Transverse colon (tissue), 4 donors: ENCODE results near the gene SEMA4G. TPM values are rescaled to one million over a fixed set of nuclear protein-coding genes. Genes with fewer than 3 reads are reported as not detected.

Experiments
- DNase-seq: peaks from one replicate; pipeline ENCODE4 v3.0.0-alpha.2; 2019
- H3K27ac ChIP-seq, 4 donors: fragments of 200-600 bp; sonication (generic); 2 replicates each; pipeline ENCODE4 v1.5.1; 2016 to 2018; ENCODE audit warnings: inconsistent platforms in 4 of 4
- H3K27me3 ChIP-seq: fragments of 200-600 bp; sonication (generic); 2 replicates; pipeline ENCODE4 v1.5.1; 2017; ENCODE audit warnings: inconsistent platforms
- H3K36me3 ChIP-seq, 4 donors: fragments of 200-600 bp; sonication (generic); 2 replicates each; pipeline ENCODE4 v1.5.1; 2017 to 2019; ENCODE audit warnings: inconsistent platforms in 4 of 4
- H3K4me1 ChIP-seq, 4 donors: fragments of 200-600 bp; sonication (generic); 2 replicates each; pipeline ENCODE4 v1.5.1; 2017 to 2020; ENCODE audit warnings: inconsistent platforms in 4 of 4
- H3K4me3 ChIP-seq, 4 donors: fragments of 200-600 bp; sonication (generic); 1 replicate in 1 of 4; 2 replicates in 3 of 4; pipeline versions ENCODE4 v1.5.1 to v1.6.1; 2017 to 2019; ENCODE audit warnings: inconsistent platforms in 4 of 4
- H3K9me3 ChIP-seq, 2 donors: fragments of 200-600 bp; sonication (generic); 2 replicates each; pipeline ENCODE4 v1.5.1; 2017 to 2019; ENCODE audit warnings: inconsistent platforms in 2 of 2
- EP300 ChIP-seq: sonication (generic); formaldehyde crosslinking; IDR thresholded peaks from one replicate; pipeline ENCODE4 v1.6.1; 2017; ENCODE audit warnings: antibody characterized with exemption, low read depth
- POLR2A ChIP-seq: fragments of 450-650 bp; IDR thresholded peaks from one replicate; pipeline ENCODE4 v1.6.1; 2016; ENCODE audit warnings: antibody characterized with exemption, mild to moderate bottlenecking, moderate library complexity
- POLR2AphosphoS5 ChIP-seq, 3 donors: sonication (generic); formaldehyde crosslinking; IDR thresholded peaks; one replicate each; pipeline ENCODE4 v1.6.1; 2016; ENCODE audit warnings: antibody characterized with exemption in 3 of 3
- WGBS, 2 donors: methylation state at CpG; one replicate each; pipeline ENCODE4 v1.1.5; 2018; ENCODE audit warnings: low coverage in 1 of 2; 5-methylcytosine and 5-hydroxymethylcytosine counted together
- in situ Hi-C, 4 donors: fragments of 200-750 bp; cut with MboI; loops; one replicate each; pipeline versions ENCODE4 v1.15.0 to v1.15.1; 2017; ENCODE audit warnings: low sequenced_read_pairs in 3 of 4, low pct_ligation_motif_present in 1 of 4, low pct_unique_long_range_greater_than_20kb in 1 of 4
- intact Hi-C: fragments of 100-400 bp; cut with DNase I; formaldehyde crosslinking; loops from one replicate; pipeline ENCODE4 v1.15.1; 2023; ENCODE audit warnings: low total_unique reads
- small RNA-seq, 4 donors: library from RNA; depleted of rRNA; stranded (forward); fragments of <200 nt; gene quantifications; one replicate each; pipeline ENCODE3, GENCODE V24; 2016
- total RNA-seq, 4 donors: library from RNA; depleted of rRNA; stranded (reverse); fragments of >200 nt; gene quantifications; one replicate each; pipeline ENCODE4 v1.1.0, GENCODE V29; 2016
- TF ChIP-seq, protein P1 (sequence below), 5 experiments: fragments of 200-600 bp in 3 of 5; fragments of 450-650 bp in 2 of 5; sonication (generic) in 3 of 5; IDR thresholded peaks; 1 replicate in 2 of 5; 2 replicates in 3 of 5; pipeline ENCODE4 v1.5.1; 2016 to 2017; ENCODE audit warnings: antibody characterized with exemption in 5 of 5, inconsistent platforms in 3 of 5, mild to moderate bottlenecking in 2 of 5, moderate library complexity in 1 of 5

Gene SEMA4G
- total RNA-seq, 4 donors from 2014 or later, result 94.0 to 221 (median 121) TPM

DNA sequence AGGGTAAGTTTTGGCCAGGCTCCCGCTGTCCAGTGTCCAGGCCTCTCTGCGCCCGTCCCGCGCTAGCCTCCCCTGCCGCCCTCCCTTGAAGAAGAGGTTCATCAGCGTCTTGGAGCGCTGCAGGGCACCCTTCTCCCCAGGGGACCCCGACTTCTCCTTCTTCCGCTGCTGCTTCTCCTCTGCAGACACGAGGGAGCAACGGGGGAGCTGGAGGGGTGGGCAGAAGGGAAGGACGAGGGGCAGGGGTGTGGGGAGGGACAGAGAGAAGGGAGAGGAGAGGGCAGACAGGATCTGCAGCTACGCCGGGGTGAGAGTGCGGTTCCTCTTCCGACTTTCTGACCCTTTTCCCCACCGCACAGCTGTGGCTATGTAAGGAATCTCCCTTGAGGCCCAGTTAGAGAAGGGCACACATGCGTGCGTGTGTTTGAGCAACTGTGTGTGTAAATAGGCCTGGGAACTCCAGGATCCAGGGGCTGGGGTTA is 48.9 kb downstream of the SEMA4G start:
- H3K27ac ChIP-seq, result no peak overlapping the region
- TF ChIP-seq POLR2AphosphoS5 (IDR thresholded peaks at IDR 0.05), result no peak
- TF ChIP-seq POLR2A, result no peak
- no peak for TF ChIP-seq EP300
- TF ChIP-seq, protein P1, sequence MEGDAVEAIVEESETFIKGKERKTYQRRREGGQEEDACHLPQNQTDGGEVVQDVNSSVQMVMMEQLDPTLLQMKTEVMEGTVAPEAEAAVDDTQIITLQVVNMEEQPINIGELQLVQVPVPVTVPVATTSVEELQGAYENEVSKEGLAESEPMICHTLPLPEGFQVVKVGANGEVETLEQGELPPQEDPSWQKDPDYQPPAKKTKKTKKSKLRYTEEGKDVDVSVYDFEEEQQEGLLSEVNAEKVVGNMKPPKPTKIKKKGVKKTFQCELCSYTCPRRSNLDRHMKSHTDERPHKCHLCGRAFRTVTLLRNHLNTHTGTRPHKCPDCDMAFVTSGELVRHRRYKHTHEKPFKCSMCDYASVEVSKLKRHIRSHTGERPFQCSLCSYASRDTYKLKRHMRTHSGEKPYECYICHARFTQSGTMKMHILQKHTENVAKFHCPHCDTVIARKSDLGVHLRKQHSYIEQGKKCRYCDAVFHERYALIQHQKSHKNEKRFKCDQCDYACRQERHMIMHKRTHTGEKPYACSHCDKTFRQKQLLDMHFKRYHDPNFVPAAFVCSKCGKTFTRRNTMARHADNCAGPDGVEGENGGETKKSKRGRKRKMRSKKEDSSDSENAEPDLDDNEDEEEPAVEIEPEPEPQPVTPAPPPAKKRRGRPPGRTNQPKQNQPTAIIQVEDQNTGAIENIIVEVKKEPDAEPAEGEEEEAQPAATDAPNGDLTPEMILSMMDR (IDR thresholded peaks at IDR 0.05), result no peak
- 55% methylated on average over 7 to 20 of the region's 20 CpGs for WGBS, 2 donors
- no peaks in the 10 kb centered on the region for H3K9me3 ChIP-seq
- no peak overlapping the region for H3K4me3 ChIP-seq
- no peak for DNase-seq
- intact Hi-C loops (loop anchor here (5.0 to 10.0 kb wide), 2 partner anchors 53 to 289 kb away; partner anchors contain the start of gene SEMA4G), in situ Hi-C loops (no loop called here)
- peaks cover 27% of the 10 kb centered on the region for H3K27me3 ChIP-seq
- peaks cover 0 to 17% (median 8%) of the 10 kb centered on the region in 4 donors for H3K4me1 ChIP-seq
- no peaks in the 10 kb centered on the region for H3K36me3 ChIP-seq

DNA sequence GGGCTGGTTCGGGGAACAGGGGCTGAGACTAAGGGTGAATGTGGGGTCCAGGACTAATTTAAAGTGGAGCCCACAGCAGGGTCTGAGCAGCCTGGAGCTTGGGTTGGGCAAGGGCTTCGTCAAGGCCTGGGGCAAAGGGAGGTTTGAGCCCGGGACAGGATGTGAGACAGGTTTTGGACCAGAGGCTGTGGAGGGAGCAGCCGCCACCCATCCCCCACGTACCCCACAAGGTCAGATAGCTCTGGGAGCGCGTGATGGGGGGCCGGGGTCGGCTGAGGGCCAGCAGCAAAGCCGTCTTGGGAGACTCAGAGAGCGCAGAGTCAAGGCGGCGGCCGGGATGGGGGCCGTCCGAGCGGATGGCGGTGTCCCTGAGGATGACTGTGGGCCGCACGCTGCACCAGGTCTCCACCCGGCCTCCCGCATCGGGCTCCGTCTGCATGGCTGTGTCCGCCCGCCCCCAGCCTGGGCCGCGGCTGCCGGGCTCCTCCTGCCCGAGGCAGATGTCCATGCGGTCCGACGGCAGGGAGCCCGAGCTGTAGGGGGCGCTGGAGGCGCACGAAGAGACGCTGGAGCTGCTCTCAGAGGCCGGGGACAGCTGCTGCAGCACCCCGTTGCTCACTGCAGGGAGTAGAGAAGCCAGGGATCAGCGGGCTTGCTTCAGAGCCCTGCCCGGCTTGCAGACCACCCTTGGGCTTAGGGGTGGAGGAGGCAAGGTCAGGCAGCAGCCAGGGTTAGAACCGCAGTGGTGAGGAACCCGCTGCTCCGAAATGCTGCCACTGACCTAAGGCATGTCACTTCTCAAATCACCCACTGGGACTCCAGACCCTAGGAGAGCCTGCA is 49.5 kb downstream of the SEMA4G start:
- no peaks in the 10 kb centered on the region for H3K36me3 ChIP-seq
- no peak overlapping the region for H3K4me3 ChIP-seq
- DNase-seq, result peak; percentile 88
- intact Hi-C loops, result loop anchor here (5.0 to 10.0 kb wide), 2 partner anchors 54 to 288 kb away; partner anchors contain the start of gene SEMA4G
- H3K9me3 ChIP-seq, result no peaks in the 10 kb centered on the region
- peaks cover 0 to 13% (median 5%) of the 10 kb centered on the region in 4 donors for H3K4me1 ChIP-seq
- H3K27ac ChIP-seq, result no peak overlapping the region
- peaks cover 27% of the 10 kb centered on the region for H3K27me3 ChIP-seq
- in situ Hi-C loops, result no loop called here
- 24% methylated on average over 45 of the region's 45 CpGs; no CpG with 5 or more reads in 1 of the 2 donors for WGBS, 2 donors
- no peak for TF ChIP-seq POLR2AphosphoS5 (IDR thresholded peaks at IDR 0.05)
- TF ChIP-seq, protein P1 (IDR thresholded peaks at IDR 0.05), result peak; percentile 58 to 79 (median 68)

Small RNA genes within 50 kb of the gene (small RNA-seq; reads per million reads assigned to genes)
- 0 reads per million in 4 donors for gene MIR608

Other genes starting within 250 kb of the SEMA4G start
- not detected for gene PAX2, start 223.9 kb upstream of the SEMA4G start, total RNA-seq
- gene SLF2, start 56.5 kb upstream of the SEMA4G start, total RNA-seq, result 10 to 100 TPM; 25.4 to 55.1 (median 33.1) TPM
- gene MRPL43, start 18.0 kb downstream of the SEMA4G start, total RNA-seq, result 100 to 1,000 TPM in 1 of 4 donors, 10 to 100 TPM in 3; 32.5 to 104 (median 77.1) TPM
- gene TWNK, start 18.0 kb downstream of the SEMA4G start, total RNA-seq, result 10 to 100 TPM in 1 of 4 donors, 1 to 10 TPM in 3; 1.1 to 12.7 (median 3.3) TPM
- 10 to 100 TPM; 41.8 to 86.8 (median 56.6) TPM for gene LZTS2, start 30.3 kb downstream of the SEMA4G start, total RNA-seq
- gene PDZD7, start 61.6 kb downstream of the SEMA4G start, total RNA-seq, result 1 to 10 TPM in 1 of 4 donors, under 1 TPM in 2, not detected in 1; 0.27 to 2.0 (median 0.64) TPM
- 100 to 1,000 TPM in 1 of 4 donors, 10 to 100 TPM in 3; 47.8 to 442 (median 53.1) TPM for gene SFXN3, start 61.7 kb downstream of the SEMA4G start, total RNA-seq
- 10 to 100 TPM in 2 of 4 donors, 1 to 10 TPM in 2; 3.8 to 18.8 (median 10.0) TPM for gene KAZALD1, start 92.5 kb downstream of the SEMA4G start, total RNA-seq
- under 1 TPM in 2 of 4 donors, not detected in 2; 0.14 to 0.60 TPM for gene TLX1, start 161.8 kb downstream of the SEMA4G start, total RNA-seq